ENCODE data around the gene ALDH4A1. TPM values are rescaled to one million over a fixed set of nuclear protein-coding genes. Genes with fewer than 3 reads are reported as not detected.

ALDH4A1 gene
- total and polyA plus RNA-seq, 2 of the 4 experiments (the other 2 are of a cell fraction), result 8.6 to 21.1 TPM

DNA sequence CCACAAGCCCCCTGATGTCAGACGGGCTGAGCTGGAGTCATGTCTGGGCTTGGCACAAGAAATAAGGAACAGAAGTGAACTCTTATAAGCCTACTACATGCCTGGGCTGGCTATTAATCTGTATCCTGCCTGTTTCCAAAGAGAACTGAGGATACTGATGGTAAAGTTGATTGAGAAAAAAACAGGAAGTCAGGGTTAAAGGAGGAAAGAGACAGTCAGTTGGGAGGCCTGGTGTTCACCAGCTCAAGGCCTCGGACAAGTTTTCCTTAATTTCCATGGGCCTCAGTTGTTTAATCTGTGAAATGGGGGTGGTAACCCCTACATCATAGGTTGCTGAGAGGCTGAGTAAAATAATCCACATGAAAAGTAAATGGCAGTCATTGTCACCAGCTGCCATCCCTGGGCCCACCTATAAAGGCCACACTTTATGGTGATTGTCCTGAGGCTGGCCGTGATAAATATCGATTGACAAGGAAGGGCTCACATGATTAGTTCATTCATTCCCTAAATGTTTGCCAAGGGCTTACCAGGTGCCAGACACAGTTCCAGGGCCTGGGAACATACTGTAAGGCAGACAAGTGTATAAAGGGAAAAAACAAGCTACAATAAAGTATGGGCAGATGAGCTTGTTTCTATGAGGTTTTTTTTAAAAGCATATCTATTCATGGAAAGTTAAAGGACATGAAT is 2.8 kb downstream of the ALDH4A1 start:
- peaks cover 8% of the 10 kb centered on the region; the same call in 1 of the 2 replicates for H3K9me1 ChIP-seq (ENCODE audit: insufficient read depth, low read length)
- no peak overlapping the region for H3K56ac ChIP-seq (ENCODE audit: extremely low read depth, insufficient read depth, low read length)
- no peak for TF ChIP-seq SMC3 (IDR thresholded peaks at IDR 0.05; ENCODE audit: low read depth, low read length)
- H3K4ac ChIP-seq (ENCODE audit: low read depth, low read length), result no peak overlapping the region
- H4K20me1 ChIP-seq (ENCODE audit: insufficient read depth, low read length), result no peaks in the 10 kb centered on the region; the same call in 1 of the 2 replicates
- H3K23ac ChIP-seq (ENCODE audit: low read depth, low read length), result no peak overlapping the region
- no peak overlapping the region for H4K91ac ChIP-seq (ENCODE audit: insufficient read depth, low read depth, low read length)
- no peak overlapping the region for H3K9ac ChIP-seq (ENCODE audit: low read depth, low read length)
- H3K14ac ChIP-seq (replicated peaks; ENCODE audit: low read depth, low read length), result no peak overlapping the region
- no peak overlapping the region for H3K4me2 ChIP-seq (ENCODE audit: low read depth, low read length)
- intact Hi-C loops (cut with micrococcal nuclease) (no loop called here), in situ Hi-C loops (cut with MboI; ENCODE audit: low sequenced_read_pairs) (no loop called here), dilution Hi-C loops (cut with HindIII; ENCODE audit: low sequenced_read_pairs, unreplicated experiment) (no loop called here)
- no peak overlapping the region for H2BK20ac ChIP-seq (ENCODE audit: low read depth, low read length)
- no peak overlapping the region for H4K8ac ChIP-seq (ENCODE audit: low read depth in 2 of 2, low read length in 2 of 2)
- H2AK9ac ChIP-seq (replicated peaks; ENCODE audit: low read depth, low read length, poor library complexity), result no peak overlapping the region
- CTCF ChIA-PET, result no interaction called here
- no peak for ATAC-seq (ENCODE audit: low read depth)
- no peak overlapping the region for H3K27ac ChIP-seq (ENCODE audit: insufficient read depth, low read length)
- no peak for DNase-seq
- peaks cover 2% of the 10 kb centered on the region; the same call in 1 of the 2 replicates for H3K36me3 ChIP-seq (ENCODE audit: control insufficient read depth, insufficient read depth, low read length)
- peaks cover 0 to 15% of the 10 kb centered on the region in 2 experiments; a peak in 1 of 4 replicates for H3K79me1 ChIP-seq (ENCODE audit: low read depth in 1 of 2, low read length in 2 of 2)
- no peak overlapping the region for H2BK120ac ChIP-seq (ENCODE audit: low read depth, low read length)
- no peak overlapping the region for H3K18ac ChIP-seq (ENCODE audit: low read depth, low read length)
- H2BK15ac ChIP-seq (ENCODE audit: low read depth, low read length), result no peak overlapping the region
- no peak overlapping the region for H4K5ac ChIP-seq (ENCODE audit: low read depth, low read length)
- no peak overlapping the region for H2AK5ac ChIP-seq (ENCODE audit: low read depth, low read length)
- H3K4me3 ChIP-seq (ENCODE audit: insufficient read depth, low read depth, low read length), result no peak overlapping the region
- BruUV-seq (replicated peaks), result no TSS peak
- H3K4me1 ChIP-seq (ENCODE audit: control insufficient read depth, insufficient read depth, low read length), result peaks cover 2% of the 10 kb centered on the region
- H3K27me3 ChIP-seq (ENCODE audit: control insufficient read depth, insufficient read depth, low read length), result no peaks in the 10 kb centered on the region
- no CpG with 5 or more reads among the region's 4 CpGs for WGBS, 2 experiments (ENCODE audit: extremely low coverage in 2 of 2, insufficient read length in 1 of 2)
- no peak overlapping the region for H2BK5ac ChIP-seq (ENCODE audit: low read depth, low read length, poor library complexity, severe bottlenecking)
- POLR2A ChIA-PET (ENCODE audit: unreplicated experiment), result no interaction called here
- no peak overlapping the region for H2AFZ ChIP-seq (replicated peaks; ENCODE audit: low read length, poor library complexity)
- H3K9me3 ChIP-seq (ENCODE audit: control insufficient read depth, insufficient read depth, low read length), result no peaks in the 10 kb centered on the region
